GM12801 (cell line): ENCODE results near the gene RTN4RL1.

Source experiments
- CTCF ChIP-seq: IDR thresholded peaks from one replicate; pipeline ENCODE4 v1.5.1; 2011; ENCODE audit warnings: control low read depth; ENCODE audit not compliant: insufficient read length; ENCODE audit errors: extremely low read depth

The RTN4RL1 gene

GRCh38 chr17:2025220-2025621 lies at the start of gene RTN4RL1:
RTN4RL1 (minus strand) TSS chr17:2025334; CDS start chr17:2024865, 469 bp downstream.
- no peak for TF ChIP-seq CTCF

- no peak for TF ChIP-seq CTCF
Observed at GRCh38 chr17:2074919-2075318, 49.8 kb upstream of the RTN4RL1 start.

GRCh38 chr17:2071455-2072281 lies 46.5 kb upstream of the RTN4RL1 start:
- no peak for TF ChIP-seq CTCF

GRCh38 chr17:2071024-2071385 lies 45.9 kb upstream of the RTN4RL1 start:
- no peak for TF ChIP-seq CTCF

GRCh38 chr17:2070241-2071023 lies 45.3 kb upstream of the RTN4RL1 start:
- TF ChIP-seq CTCF = no peak

GRCh38 chr17:2068519-2069051 lies 43.5 kb upstream of the RTN4RL1 start:
- no peak for TF ChIP-seq CTCF

- TF ChIP-seq CTCF = no peak
Observed at GRCh38 chr17:2068031-2068518, 42.9 kb upstream of the RTN4RL1 start.
